Hepatocyte (in vitro differentiated cells): Measurements from ENCODE around the gene PKP4. TPM values are rescaled to one million over a fixed set of nuclear protein-coding genes. Genes with fewer than 3 reads are reported as not detected.

Experiments
- DNase-seq: peaks from one replicate; pipeline ENCODE4 v3.0.0-alpha.2; 2016; ENCODE audit warnings: low spot score
- H2AFZ ChIP-seq: fragments of 200-600 bp; sonication (generic); 2 replicates; pipeline ENCODE4 v1.6.0; 2016; ENCODE audit warnings: antibody characterized with exemption, mild to moderate bottlenecking
- H3K27ac ChIP-seq: fragments of 200-600 bp; sonication (generic); 2 replicates; pipeline ENCODE4 v1.5.1; 2016; ENCODE audit warnings: mild to moderate bottlenecking
- H3K27me3 ChIP-seq: fragments of 200-600 bp; sonication (generic); 2 replicates; pipeline ENCODE4 v1.6.1; 2016
- H3K36me3 ChIP-seq: fragments of 200-600 bp; sonication (generic); replicated peaks from 2 replicates; pipeline ENCODE4 v1.5.1; 2016; ENCODE audit warnings: low read depth; ENCODE audit not compliant: insufficient read depth
- H3K4me1 ChIP-seq: fragments of 200-600 bp; sonication (generic); 2 replicates; pipeline ENCODE4 v1.5.1; 2016; ENCODE audit warnings: mild to moderate bottlenecking, moderate library complexity; ENCODE audit not compliant: insufficient read depth
- H3K4me2 ChIP-seq: fragments of 200-600 bp; sonication (generic); 2 replicates; pipeline ENCODE4 v1.6.0; 2016
- H3K4me3 ChIP-seq: fragments of 200-600 bp; sonication (generic); 2 replicates; pipeline ENCODE4 v1.5.1; 2016; ENCODE audit warnings: mild to moderate bottlenecking
- H3K79me2 ChIP-seq: fragments of 200-600 bp; sonication (generic); 2 replicates; pipeline ENCODE4 v1.6.0; 2017; ENCODE audit warnings: mild to moderate bottlenecking
- H3K9me2 ChIP-seq: fragments of 200-600 bp; sonication (generic); replicated peaks from 2 replicates; pipeline ENCODE4 v1.6.0; 2017; ENCODE audit warnings: mild to moderate bottlenecking; ENCODE audit not compliant: insufficient read depth
- H3K9me3 ChIP-seq: fragments of 200-600 bp; sonication (generic); 2 replicates; pipeline ENCODE4 v1.5.1; 2016; ENCODE audit warnings: low read depth, mild to moderate bottlenecking
- H4K20me1 ChIP-seq: fragments of 200-600 bp; sonication (generic); 2 replicates; pipeline ENCODE4 v1.6.0; 2016; ENCODE audit warnings: mild to moderate bottlenecking; ENCODE audit not compliant: insufficient read depth, poor library complexity, severe bottlenecking
- EZH2 ChIP-seq: fragments of 200-600 bp; sonication (generic); IDR thresholded peaks from 2 replicates; pipeline ENCODE4 v1.6.1; 2016; ENCODE audit warnings: antibody characterized with exemption, mild to moderate bottlenecking, borderline replicate concordance
- EZH2phosphoT487 ChIP-seq: fragments of 200-600 bp; sonication (generic); IDR thresholded peaks from one replicate; pipeline ENCODE4 v1.6.1; 2018; ENCODE audit warnings: antibody characterized with exemption, mild to moderate bottlenecking, low read depth, moderate library complexity; ENCODE audit not compliant: unreplicated experiment, severe bottlenecking
- WGBS: methylation state at CpG from one replicate; pipeline ENCODE4 v1.1.6; 2016; ENCODE audit warnings: low lambda C conversion rate; ENCODE audit errors: missing lambda C conversion rate; 5-methylcytosine and 5-hydroxymethylcytosine counted together
- polyA plus RNA-seq: library from polyadenylated mRNA; unstranded; fragments of >200 nt; fragmentation: Nextera tagmentation; extraction: Ambion mirVana; gene quantifications from 2 replicates; pipeline ENCODE4 v1.2.1, GENCODE V29; 2016
- total RNA-seq: library from RNA; depleted of rRNA; stranded (reverse); fragments of >200 nt; gene quantifications from 2 replicates; pipeline ENCODE4 v1.2.3, GENCODE V29; 2014
- TF ChIP-seq, protein P1 (sequence below): fragments of 200-600 bp; sonication (generic); IDR thresholded peaks from 2 replicates; pipeline ENCODE4 v1.5.1; 2016; ENCODE audit warnings: antibody characterized with exemption, mild to moderate bottlenecking; ENCODE audit not compliant: poor library complexity

PKP4 gene
- total and polyA plus RNA-seq, 2 experiments from 2014 or later, result 10.6 to 32.2 TPM

DNA sequence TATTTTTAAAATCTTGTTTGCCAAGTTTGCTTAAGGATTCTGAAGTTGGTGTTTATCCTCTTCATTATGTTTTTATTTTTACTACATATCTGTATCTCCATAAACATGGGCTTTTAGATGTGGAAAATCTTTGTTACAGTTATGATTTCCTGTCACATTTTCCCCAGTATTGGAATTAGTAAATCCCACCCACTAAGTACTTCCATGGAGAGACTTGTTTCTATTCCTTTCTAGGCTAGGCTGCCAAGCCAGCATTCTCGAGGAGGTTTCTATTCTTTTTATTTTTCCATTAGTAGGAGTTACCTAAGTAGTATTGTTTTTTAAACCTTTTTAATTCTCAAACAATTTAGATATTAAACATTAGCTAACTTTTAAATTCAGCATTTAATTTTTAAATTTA, 22.1 kb downstream of the PKP4 start:
- no peaks in the 10 kb centered on the region for H3K36me3 ChIP-seq
- H4K20me1 ChIP-seq, result no peaks in the 10 kb centered on the region
- 82% methylated on average over 1 of the region's 1 CpG for WGBS
- TF ChIP-seq EZH2phosphoT487 (no peak), EZH2 (no peak)
- TF ChIP-seq, protein P1, sequence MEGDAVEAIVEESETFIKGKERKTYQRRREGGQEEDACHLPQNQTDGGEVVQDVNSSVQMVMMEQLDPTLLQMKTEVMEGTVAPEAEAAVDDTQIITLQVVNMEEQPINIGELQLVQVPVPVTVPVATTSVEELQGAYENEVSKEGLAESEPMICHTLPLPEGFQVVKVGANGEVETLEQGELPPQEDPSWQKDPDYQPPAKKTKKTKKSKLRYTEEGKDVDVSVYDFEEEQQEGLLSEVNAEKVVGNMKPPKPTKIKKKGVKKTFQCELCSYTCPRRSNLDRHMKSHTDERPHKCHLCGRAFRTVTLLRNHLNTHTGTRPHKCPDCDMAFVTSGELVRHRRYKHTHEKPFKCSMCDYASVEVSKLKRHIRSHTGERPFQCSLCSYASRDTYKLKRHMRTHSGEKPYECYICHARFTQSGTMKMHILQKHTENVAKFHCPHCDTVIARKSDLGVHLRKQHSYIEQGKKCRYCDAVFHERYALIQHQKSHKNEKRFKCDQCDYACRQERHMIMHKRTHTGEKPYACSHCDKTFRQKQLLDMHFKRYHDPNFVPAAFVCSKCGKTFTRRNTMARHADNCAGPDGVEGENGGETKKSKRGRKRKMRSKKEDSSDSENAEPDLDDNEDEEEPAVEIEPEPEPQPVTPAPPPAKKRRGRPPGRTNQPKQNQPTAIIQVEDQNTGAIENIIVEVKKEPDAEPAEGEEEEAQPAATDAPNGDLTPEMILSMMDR, result no peak
- no peaks in the 10 kb centered on the region for H3K27me3 ChIP-seq
- peaks cover 5% of the 10 kb centered on the region for H3K4me1 ChIP-seq
- no peak overlapping the region for H3K4me3 ChIP-seq
- H3K4me2 ChIP-seq, result peak overlapping the region; percentile 28
- no peaks in the 10 kb centered on the region for H3K9me2 ChIP-seq
- DNase-seq, result no peak
- no peaks in the 10 kb centered on the region for H3K9me3 ChIP-seq
- no peak overlapping the region for H2AFZ ChIP-seq
- peaks cover 47% of the 10 kb centered on the region for H3K79me2 ChIP-seq
- no peak overlapping the region for H3K27ac ChIP-seq

DNA sequence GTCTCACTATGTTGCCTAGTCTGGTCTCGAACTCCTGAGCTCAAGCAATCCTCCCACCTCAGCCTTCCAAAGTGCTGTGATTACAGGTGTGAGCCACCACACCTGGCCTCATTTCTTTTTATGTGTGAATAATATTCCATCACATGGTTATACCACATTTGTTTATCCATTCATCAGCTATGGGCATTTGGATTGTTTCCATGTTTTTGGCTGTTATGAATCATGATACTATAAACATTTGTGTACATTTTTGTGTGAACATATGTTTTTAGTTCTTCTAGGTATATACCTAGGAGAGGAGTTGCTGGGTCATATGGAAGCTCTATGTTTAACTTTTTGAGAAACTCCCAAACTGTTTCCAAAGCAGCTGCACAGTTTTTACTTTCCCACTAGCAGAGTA, 24.4 kb downstream of the PKP4 start:
- H3K36me3 ChIP-seq, result no peaks in the 10 kb centered on the region
- no peaks in the 10 kb centered on the region for H3K9me3 ChIP-seq
- H3K27ac ChIP-seq, result no peak overlapping the region
- DNase-seq, result no peak
- H3K4me2 ChIP-seq, result no peak overlapping the region
- H3K4me3 ChIP-seq, result no peak overlapping the region
- H4K20me1 ChIP-seq, result no peaks in the 10 kb centered on the region
- no peaks in the 10 kb centered on the region for H3K9me2 ChIP-seq
- H3K27me3 ChIP-seq, result no peaks in the 10 kb centered on the region
- peaks cover 5% of the 10 kb centered on the region for H3K4me1 ChIP-seq
- peaks cover 67% of the 10 kb centered on the region for H3K79me2 ChIP-seq
- 100% methylated on average over 1 of the region's 1 CpG for WGBS
- no peak overlapping the region for H2AFZ ChIP-seq
- TF ChIP-seq, protein P1, result no peak
- TF ChIP-seq EZH2phosphoT487, result no peak
- no peak for TF ChIP-seq EZH2

DNA sequence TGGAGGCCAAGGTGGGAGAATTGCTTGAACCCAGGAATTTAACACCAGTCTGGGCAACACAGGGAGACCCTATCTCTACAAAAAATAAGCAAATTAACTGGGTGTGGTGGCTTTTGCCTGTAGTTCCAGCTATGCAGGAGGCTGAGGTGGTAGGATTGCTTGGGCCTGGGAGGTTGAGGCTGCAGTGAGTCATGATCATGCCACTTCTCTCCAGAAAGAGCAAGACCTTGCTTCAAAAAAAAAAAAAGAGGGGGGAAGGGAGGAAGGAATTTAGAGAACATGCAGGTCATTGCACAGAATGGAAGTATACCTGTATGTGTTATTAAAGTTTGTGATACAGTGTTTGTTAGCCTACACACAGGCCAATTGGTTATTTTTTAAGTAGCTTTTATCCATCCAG, 25.8 kb downstream of the PKP4 start:
- no peak for DNase-seq
- H3K27ac ChIP-seq, result peak overlapping the region; percentile 29
- H3K27me3 ChIP-seq, result no peaks in the 10 kb centered on the region
- no peaks in the 10 kb centered on the region for H3K9me3 ChIP-seq
- H3K9me2 ChIP-seq, result no peaks in the 10 kb centered on the region
- TF ChIP-seq EZH2phosphoT487 (no peak), EZH2 (no peak)
- TF ChIP-seq, protein P1, result no peak
- no peak overlapping the region for H3K4me3 ChIP-seq
- no peak overlapping the region for H3K4me2 ChIP-seq
- no peak overlapping the region for H2AFZ ChIP-seq
- peaks cover 4% of the 10 kb centered on the region for H3K4me1 ChIP-seq
- H3K79me2 ChIP-seq, result peaks cover 78% of the 10 kb centered on the region
- H4K20me1 ChIP-seq, result peaks cover 5% of the 10 kb centered on the region
- H3K36me3 ChIP-seq, result no peaks in the 10 kb centered on the region
